Renal cortex interstitium (tissue), 11 donors: ENCODE measurements around the gene PAFAH1B2. TPM values are rescaled to one million over a fixed set of nuclear protein-coding genes. Genes with fewer than 3 reads are reported as not detected.
"Not testable (repeated sequence)": the region's sequence is repeated elsewhere in the genome, so short reads cannot be mapped to it uniquely, and the experiment has no call there.

Source experiments
- DNase-seq, 11 donors: peaks; one replicate each; pipeline ENCODE4 v3.0.0-alpha.2; 2013; ENCODE audit warnings: low read depth in 9 of 11, low spot score in 4 of 11; ENCODE audit errors: extremely low read depth in 1 of 11
- polyA plus RNA-seq, 3 donors: library from polyadenylated mRNA; unstranded; fragments of 120-200 nt; gene quantifications; one replicate each; pipeline ENCODE4 v1.2.1, GENCODE V29; 2013; ENCODE audit not compliant: insufficient read length in 3 of 3

PAFAH1B2 gene
- polyA plus RNA-seq, 3 donors = 75.0 to 80.0 (median 76.7) TPM

DNA sequence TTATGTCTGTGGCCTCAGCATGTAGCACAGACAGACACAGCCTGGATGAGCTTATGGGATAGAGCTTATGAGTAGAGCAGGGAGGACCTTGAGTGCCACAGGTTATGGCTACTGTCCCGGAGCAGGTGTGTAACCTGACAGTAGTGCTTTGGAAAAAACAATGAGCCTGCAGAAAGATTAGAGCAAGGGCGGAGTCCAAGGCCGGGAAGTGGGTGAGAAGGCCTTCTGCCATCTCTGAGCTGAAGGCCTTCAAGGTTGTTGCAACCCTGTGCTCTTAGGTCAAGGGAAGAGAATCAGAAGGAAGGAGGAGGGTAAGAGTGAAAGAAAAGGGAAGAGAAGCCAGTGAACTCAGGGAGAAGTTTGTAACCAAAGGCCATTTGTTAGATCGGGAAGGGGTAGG, 51.2 kb downstream of the PAFAH1B2 start:
- no peak for DNase-seq

DNA sequence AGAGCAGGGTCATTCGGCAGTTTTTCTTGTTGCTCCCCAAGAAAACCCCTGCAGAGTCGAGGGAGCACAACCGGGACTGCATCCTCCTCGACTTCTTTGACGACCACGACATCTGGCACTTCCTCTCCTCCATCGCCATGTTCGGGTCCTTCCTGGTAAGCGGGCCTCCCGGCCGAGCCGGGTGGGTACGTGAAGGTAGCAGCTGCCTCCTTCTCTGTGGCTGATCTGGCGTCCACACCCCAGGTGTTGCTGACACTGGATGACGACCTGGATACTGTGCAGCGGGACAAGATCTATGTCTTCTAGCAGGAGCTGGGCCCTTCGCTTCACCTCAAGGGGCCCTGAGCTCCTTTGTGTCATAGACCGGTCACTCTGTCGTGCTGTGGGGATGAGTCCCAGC, 51.7 kb downstream of the PAFAH1B2 start:
- no peak for DNase-seq

DNA sequence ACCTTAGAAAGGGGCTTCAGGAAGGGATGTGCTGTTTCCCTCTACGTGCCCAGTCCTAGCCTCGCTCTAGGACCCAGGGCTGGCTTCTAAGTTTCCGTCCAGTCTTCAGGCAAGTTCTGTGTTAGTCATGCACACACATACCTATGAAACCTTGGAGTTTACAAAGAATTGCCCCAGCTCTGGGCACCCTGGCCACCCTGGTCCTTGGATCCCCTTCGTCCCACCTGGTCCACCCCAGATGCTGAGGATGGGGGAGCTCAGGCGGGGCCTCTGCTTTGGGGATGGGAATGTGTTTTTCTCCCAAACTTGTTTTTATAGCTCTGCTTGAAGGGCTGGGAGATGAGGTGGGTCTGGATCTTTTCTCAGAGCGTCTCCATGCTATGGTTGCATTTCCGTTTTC, 52.9 kb downstream of the PAFAH1B2 start:
- no peak for DNase-seq

DNA sequence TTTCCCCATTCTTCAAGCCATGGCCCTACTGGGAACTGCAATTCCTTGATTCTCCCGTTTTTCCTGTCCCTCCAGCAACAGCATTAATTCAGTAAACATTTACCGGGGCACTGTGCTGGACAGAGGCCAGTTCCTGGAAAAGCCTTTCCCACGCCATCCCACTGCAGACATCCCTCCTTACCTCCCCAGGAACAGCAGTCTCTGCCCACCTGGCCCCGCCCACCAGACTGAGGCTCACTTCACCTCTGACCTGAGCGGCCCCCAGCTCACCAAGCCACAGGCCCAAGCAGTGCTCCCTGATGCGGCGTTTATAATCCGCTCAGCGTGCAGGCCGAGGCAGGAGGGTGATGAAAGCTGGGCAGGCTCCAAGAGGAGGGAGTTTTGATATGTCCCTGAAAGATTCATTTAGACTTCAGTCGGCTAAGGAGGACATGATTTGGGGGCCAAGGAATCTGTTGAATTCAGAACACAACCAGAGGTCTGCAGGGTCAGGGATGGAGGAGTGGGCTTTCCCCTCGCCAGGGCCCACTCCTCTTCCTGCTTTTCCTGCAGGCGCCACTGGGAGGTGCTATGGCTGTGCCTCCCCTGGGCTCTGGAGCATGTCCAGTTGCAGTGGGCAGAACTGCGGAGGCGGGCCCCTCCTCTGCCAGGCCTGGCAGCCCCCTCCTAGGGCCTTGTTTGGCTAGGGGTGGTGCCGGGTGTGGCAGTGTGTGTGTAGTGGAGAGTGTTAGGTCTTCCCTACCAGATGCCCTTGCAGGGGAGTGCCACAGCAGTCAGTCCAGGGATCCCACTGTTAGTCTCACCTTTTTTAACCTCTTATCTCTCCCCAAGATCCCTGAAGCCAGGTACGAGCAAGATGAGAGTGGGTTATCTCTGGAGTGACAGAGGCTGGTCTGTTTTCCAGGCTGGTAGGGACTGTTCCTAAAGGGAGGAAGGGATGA, 53.7 kb downstream of the PAFAH1B2 start:
- DNase-seq = no peak

GRCh38 chr11:117198613-117199012, 54.5 kb downstream of the PAFAH1B2 start:
- DNase-seq = no peak

DNA sequence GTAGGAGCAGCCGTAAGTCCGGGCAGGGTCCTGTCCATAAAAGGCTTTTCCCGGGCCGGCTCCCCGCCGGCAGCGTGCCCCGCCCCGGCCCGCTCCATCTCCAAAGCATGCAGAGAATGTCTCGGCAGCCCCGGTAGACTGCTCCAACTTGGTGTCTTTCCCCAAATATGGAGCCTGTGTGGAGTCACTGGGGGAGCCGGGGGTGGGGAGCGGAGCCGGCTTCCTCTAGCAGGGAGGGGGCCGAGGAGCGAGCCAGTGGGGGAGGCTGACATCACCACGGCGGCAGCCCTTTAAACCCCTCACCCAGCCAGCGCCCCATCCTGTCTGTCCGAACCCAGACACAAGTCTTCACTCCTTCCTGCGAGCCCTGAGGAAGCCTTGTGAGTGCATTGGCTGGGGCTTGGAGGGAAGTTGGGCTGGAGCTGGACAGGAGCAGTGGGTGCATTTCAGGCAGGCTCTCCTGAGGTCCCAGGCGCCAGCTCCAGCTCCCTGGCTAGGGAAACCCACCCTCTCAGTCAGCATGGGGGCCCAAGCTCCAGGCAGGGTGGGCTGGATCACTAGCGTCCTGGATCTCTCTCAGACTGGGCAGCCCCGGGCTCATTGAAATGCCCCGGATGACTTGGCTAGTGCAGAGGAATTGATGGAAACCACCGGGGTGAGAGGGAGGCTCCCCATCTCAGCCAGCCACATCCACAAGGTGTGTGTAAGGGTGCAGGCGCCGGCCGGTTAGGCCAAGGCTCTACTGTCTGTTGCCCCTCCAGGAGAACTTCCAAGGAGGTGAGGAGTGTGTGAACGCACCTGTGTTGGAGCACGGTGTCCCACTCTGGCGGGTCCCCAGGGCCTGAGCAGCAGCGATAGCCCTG, 55.2 kb downstream of the PAFAH1B2 start, which contains the start of gene TAGLN:
TAGLN (plus strand) TSS at position 318 of the 863 bp plus-strand sequence. CDS start 3,644 bp downstream, outside the sequence.
- peak in 7 of 11 donors; percentile 50 to 84 (median 74) for DNase-seq

DNA sequence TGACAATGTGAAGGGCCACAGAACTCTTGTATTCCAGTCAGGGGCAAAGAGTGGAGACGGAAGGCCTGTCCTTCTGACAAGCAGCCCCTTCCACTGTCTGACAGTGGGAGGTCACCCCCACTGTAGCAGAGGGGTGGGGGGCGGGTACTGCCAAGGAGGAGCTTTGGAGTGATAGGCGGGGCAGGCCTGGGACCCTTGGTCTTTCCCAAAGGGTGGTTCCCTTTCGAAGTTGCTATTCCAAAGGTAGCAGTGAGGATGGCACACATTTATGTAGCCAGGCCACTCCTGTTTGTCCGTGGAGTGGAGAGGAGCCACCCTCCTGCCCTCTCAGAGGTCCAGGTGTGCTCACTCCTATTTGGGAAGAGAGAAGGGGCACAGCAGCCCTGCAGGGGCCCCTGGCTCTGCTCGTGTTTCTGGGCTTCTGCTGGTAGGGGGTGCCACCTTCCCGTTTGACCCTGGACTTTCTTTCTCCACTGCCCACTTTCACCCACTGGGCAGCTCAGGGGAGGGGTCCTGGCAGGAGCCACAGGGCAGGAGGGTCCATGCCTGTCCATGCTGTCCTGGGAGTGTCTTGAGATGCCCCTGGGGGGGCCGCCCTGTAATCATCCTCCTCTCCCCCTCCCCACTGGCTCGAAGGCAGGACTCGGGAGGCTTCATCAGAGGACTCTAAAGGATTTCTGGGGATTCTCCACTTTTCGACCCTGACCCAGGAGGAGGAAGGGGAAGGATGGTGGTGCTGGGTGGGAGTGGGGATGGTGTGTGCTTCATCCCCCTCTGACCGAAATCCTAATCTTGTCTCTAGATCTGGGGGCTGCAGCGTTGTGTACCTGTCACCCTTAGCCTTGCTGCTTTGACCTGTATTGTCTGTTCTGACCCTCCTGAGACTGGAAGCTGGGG, 56.1 kb downstream of the PAFAH1B2 start:
- DNase-seq = no peak

DNA sequence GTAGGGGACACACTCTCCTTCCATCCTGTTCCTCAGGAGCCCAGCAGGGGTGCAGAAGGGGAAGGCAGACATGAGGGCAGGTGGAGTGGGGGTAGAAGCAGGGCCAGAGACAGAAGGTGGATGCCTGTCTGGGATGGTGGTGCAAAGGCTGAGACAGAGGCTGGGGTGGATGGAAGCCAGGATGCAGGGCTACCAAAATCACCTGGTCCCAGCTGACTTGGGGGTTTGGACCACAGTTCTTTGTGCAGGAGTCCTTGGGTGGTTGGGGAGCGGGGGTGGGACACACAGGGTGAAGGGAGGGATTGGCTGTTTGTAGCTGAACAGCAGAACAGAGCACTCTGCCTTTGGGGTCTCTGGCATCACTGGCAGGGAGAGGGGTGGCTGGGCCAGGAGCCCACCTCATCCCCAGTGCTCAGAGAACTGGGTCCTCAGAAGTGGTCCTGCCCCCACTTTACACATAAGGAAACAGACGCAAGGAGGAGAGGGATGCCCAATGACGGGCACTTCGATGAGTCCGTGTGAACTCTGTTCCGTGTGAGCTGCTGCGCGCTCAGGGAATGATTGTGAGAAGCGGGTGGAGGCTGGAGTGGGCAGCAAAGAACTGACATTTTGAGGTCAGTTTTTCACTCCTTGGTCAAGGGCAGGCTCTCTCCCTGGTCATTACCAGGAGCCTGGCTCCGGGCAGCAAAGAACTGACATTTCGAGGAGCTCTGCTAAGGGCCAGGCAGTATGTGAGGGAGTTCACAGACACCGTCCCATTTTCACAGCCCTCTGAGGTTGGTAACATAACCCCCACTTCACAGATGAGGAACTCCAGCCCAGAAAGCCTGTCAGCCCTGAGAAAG, 56.9 kb downstream of the PAFAH1B2 start:
- DNase-seq = no peak

GRCh38 chr11:117201658-117202305, 57.7 kb downstream of the PAFAH1B2 start:
- no peak for DNase-seq

GRCh38 chr11:117202386-117203068, 58.4 kb downstream of the PAFAH1B2 start:
- DNase-seq = no peak

GRCh38 chr11:117203069-117203407, 59.0 kb downstream of the PAFAH1B2 start:
- no peak for DNase-seq

DNA sequence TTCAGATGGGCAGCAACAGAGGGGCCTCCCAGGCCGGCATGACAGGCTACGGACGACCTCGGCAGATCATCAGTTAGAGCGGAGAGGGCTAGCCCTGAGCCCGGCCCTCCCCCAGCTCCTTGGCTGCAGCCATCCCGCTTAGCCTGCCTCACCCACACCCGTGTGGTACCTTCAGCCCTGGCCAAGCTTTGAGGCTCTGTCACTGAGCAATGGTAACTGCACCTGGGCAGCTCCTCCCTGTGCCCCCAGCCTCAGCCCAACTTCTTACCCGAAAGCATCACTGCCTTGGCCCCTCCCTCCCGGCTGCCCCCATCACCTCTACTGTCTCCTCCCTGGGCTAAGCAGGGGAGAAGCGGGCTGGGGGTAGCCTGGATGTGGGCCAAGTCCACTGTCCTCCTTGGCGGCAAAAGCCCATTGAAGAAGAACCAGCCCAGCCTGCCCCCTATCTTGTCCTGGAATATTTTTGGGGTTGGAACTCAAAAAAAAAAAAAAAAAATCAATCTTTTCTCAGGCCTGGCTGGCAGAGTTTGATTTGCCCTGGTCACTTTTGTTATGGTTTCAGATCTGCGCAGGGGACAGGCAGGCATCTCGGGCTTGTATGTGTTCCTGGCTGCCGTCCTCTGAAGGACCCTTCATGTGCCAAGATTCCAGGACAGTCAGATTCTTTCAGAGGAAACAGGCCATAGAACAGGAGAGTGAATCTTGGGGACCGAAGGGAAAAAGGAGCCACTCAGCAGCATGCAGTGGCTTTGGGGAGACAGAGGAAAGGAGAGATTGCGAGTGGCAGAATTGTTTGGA, 60.4 kb downstream of the PAFAH1B2 start:
- DNase-seq = no peak

GRCh38 chr11:117205211-117205818, 61.2 kb downstream of the PAFAH1B2 start:
- DNase-seq = no peak

- not testable (repeated sequence) for DNase-seq
These were observed 62.0 kb downstream of the PAFAH1B2 start for GRCh38 chr11:117206111-117206510.

GRCh38 chr11:117206859-117207258, 62.8 kb downstream of the PAFAH1B2 start:
- not testable (repeated sequence) for DNase-seq

DNA sequence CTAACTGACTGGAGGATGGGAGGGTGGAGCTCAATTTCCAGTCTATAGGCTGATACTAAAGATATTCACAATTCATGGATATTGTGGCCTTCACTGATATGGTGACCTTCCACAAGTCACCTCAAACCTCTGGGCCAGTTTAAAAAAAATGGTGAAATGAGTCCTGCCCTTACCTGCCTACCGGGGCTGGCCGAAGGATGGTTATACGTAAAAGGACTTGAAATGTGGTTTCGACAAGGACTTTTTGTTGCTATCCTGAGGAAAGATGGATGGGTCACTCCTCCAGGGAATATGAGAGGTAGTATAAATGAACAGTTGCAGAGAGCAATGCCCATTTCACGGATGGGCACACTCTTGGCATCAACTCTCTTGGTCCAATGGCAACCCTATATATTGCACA, 63.4 kb downstream of the PAFAH1B2 start:
- not testable (repeated sequence) for DNase-seq
